Adipocyte (in vitro differentiated cells): ENCODE data around the gene SLC35D2.
A peak's percentile ranks its signal among the peaks of the same experiment; 100 is the strongest.

Experiments
- DNase-seq: peaks from one replicate; pipeline ENCODE4 v3.0.0-alpha.2; 2015; ENCODE audit warnings: low read depth
- H3K27me3 ChIP-seq: replicated peaks from 2 replicates; pipeline ENCODE4 v1.7.0; 2013; ENCODE audit warnings: mild to moderate bottlenecking, low read length, moderate library complexity; ENCODE audit not compliant: control insufficient read depth, insufficient read depth
- H3K36me3 ChIP-seq: 2 replicates; pipeline ENCODE4 v1.7.0; 2013; ENCODE audit warnings: low read length, mild to moderate bottlenecking, moderate library complexity; ENCODE audit not compliant: control insufficient read depth, insufficient read depth, severe bottlenecking
- H3K4me1 ChIP-seq: 2 replicates; pipeline ENCODE4 v1.7.0; 2013; ENCODE audit warnings: mild to moderate bottlenecking, low read length, moderate library complexity; ENCODE audit not compliant: control insufficient read depth, insufficient read depth
- H3K4me3 ChIP-seq: 2 replicates; pipeline ENCODE4 v1.7.0; 2013; ENCODE audit warnings: mild to moderate bottlenecking, low read length, moderate library complexity
- H3K9ac ChIP-seq: 2 replicates; pipeline ENCODE4 v1.7.0; 2013; ENCODE audit warnings: mild to moderate bottlenecking, low read length, moderate library complexity
- H3K9me3 ChIP-seq: 2 replicates; pipeline ENCODE4 v1.7.0; 2013; ENCODE audit warnings: mild to moderate bottlenecking, low read length, moderate library complexity; ENCODE audit not compliant: control insufficient read depth

SLC35D2 gene

GRCh38 chr9:96395964-96396363 is 12.5 kb upstream of the SLC35D2 start:
- DNase-seq = no peak
- H3K4me1 ChIP-seq = no peaks in the 10 kb centered on the region
- H3K36me3 ChIP-seq = no peaks in the 10 kb centered on the region
- no peak overlapping the region for H3K9ac ChIP-seq
- no peaks in the 10 kb centered on the region for H3K27me3 ChIP-seq
- H3K9me3 ChIP-seq = no peaks in the 10 kb centered on the region
- H3K4me3 ChIP-seq = no peak overlapping the region

- Histone ChIP-seq H3K9ac (no peak overlapping the region), H3K4me1 (no peaks in the 10 kb centered on the region), H3K4me3 (no peak overlapping the region), H3K9me3 (no peaks in the 10 kb centered on the region), H3K27me3 (no peaks in the 10 kb centered on the region), H3K36me3 (no peaks in the 10 kb centered on the region)
- no peak for DNase-seq
These were observed 11.5 kb upstream of the SLC35D2 start for GRCh38 chr9:96394832-96395496.

GRCh38 chr9:96392263-96392662 is 8.8 kb upstream of the SLC35D2 start:
- DNase-seq = no peak
- H3K27me3 ChIP-seq = no peaks in the 10 kb centered on the region
- no peaks in the 10 kb centered on the region for H3K9me3 ChIP-seq
- H3K36me3 ChIP-seq = no peaks in the 10 kb centered on the region
- no peak overlapping the region for H3K4me3 ChIP-seq
- H3K9ac ChIP-seq = no peak overlapping the region
- H3K4me1 ChIP-seq = peaks cover under 1% of the 10 kb centered on the region

- Histone ChIP-seq H3K36me3 (no peaks in the 10 kb centered on the region), H3K4me3 (no peak overlapping the region), H3K27me3 (no peaks in the 10 kb centered on the region), H3K9me3 (no peaks in the 10 kb centered on the region), H3K4me1 (peaks cover 9% of the 10 kb centered on the region), H3K9ac (no peak overlapping the region)
- DNase-seq = peak; percentile 9
These were observed 7.7 kb upstream of the SLC35D2 start for GRCh38 chr9:96391021-96391765.

GRCh38 chr9:96388144-96388543 is 4.6 kb upstream of the SLC35D2 start:
- H3K4me3 ChIP-seq = no peak overlapping the region
- peaks cover 20% of the 10 kb centered on the region for H3K4me1 ChIP-seq
- no peak for DNase-seq
- H3K36me3 ChIP-seq = no peaks in the 10 kb centered on the region
- no peaks in the 10 kb centered on the region for H3K9me3 ChIP-seq
- H3K9ac ChIP-seq = no peak overlapping the region
- H3K27me3 ChIP-seq = no peaks in the 10 kb centered on the region

GRCh38 chr9:96386157-96386556 is 2.6 kb upstream of the SLC35D2 start:
- Histone ChIP-seq H3K36me3 (no peaks in the 10 kb centered on the region), H3K4me3 (no peak overlapping the region), H3K4me1 (peaks cover 24% of the 10 kb centered on the region), H3K9ac (no peak overlapping the region), H3K27me3 (no peaks in the 10 kb centered on the region), H3K9me3 (no peaks in the 10 kb centered on the region)
- DNase-seq = no peak

- Histone ChIP-seq H3K9ac (peak overlapping the region; percentile 79), H3K9me3 (no peaks in the 10 kb centered on the region), H3K4me3 (peak overlapping the region; percentile 87), H3K27me3 (no peaks in the 10 kb centered on the region), H3K4me1 (peaks cover 24% of the 10 kb centered on the region), H3K36me3 (no peaks in the 10 kb centered on the region)
- no peak for DNase-seq
These were observed 709 bp downstream of the SLC35D2 start for GRCh38 chr9:96382839-96383164.

- DNase-seq = peak; percentile 8
- no peak overlapping the region for H3K9ac ChIP-seq
- H3K36me3 ChIP-seq = no peaks in the 10 kb centered on the region
- no peaks in the 10 kb centered on the region for H3K27me3 ChIP-seq
- H3K4me1 ChIP-seq = peaks cover 29% of the 10 kb centered on the region
- peak overlapping the region; percentile 87 for H3K4me3 ChIP-seq
- no peaks in the 10 kb centered on the region for H3K9me3 ChIP-seq
These were observed 1.3 kb downstream of the SLC35D2 start for GRCh38 chr9:96382175-96382574.

- no peaks in the 10 kb centered on the region for H3K27me3 ChIP-seq
- H3K9ac ChIP-seq = no peak overlapping the region
- DNase-seq = no peak
- no peaks in the 10 kb centered on the region for H3K9me3 ChIP-seq
- H3K4me1 ChIP-seq = peaks cover 29% of the 10 kb centered on the region
- H3K4me3 ChIP-seq = no peak overlapping the region
- H3K36me3 ChIP-seq = no peaks in the 10 kb centered on the region
These were observed 1.8 kb downstream of the SLC35D2 start for GRCh38 chr9:96381696-96382095.

- DNase-seq = no peak
- Histone ChIP-seq H3K9ac (no peak overlapping the region), H3K9me3 (no peaks in the 10 kb centered on the region), H3K4me3 (no peak overlapping the region), H3K4me1 (peaks cover 26% of the 10 kb centered on the region), H3K27me3 (no peaks in the 10 kb centered on the region), H3K36me3 (no peaks in the 10 kb centered on the region)
These were observed 2.4 kb downstream of the SLC35D2 start for GRCh38 chr9:96381125-96381524.

- peak; percentile 69 for DNase-seq
- no peaks in the 10 kb centered on the region for H3K27me3 ChIP-seq
- no peak overlapping the region for H3K9ac ChIP-seq
- no peak overlapping the region for H3K4me3 ChIP-seq
- peaks cover 19% of the 10 kb centered on the region for H3K4me1 ChIP-seq
- H3K9me3 ChIP-seq = no peaks in the 10 kb centered on the region
- H3K36me3 ChIP-seq = no peaks in the 10 kb centered on the region
These were observed 4.0 kb downstream of the SLC35D2 start for GRCh38 chr9:96379461-96379860.
